Measurements from ENCODE around the gene CYLD.
A peak's percentile ranks its signal among the peaks of the same experiment; 100 is the strongest.

Gene CYLD

DNA sequence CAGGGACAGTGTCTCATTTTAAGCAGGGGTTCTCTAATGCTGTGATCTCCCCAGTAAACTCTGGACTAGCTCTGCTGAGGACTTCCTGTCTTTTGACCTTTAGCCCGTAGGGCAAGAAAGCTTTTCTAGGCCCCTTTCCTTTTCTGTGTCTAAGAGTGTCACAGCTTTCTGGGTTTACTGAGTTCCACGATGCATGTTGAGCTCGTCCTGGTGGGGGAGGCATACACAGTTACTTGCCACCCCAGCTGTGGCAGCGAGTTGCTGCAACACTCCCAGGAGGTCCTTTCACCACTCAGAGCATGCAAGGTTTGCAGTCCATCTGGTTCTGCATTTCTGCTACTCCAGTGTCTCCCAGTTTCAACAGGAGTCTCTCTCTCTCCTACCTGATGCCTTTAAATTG, 24.8 kb upstream of the CYLD start:
- H3K27me3 ChIP-seq (ENCODE audit: insufficient read depth, low read length, poor library complexity) = no peaks in the 10 kb centered on the region
- H3K79me2 ChIP-seq (ENCODE audit: control insufficient read depth, insufficient read depth, low read length) = no peaks in the 10 kb centered on the region
- H3K9ac ChIP-seq (ENCODE audit: low read length) = no peak overlapping the region
- no peak overlapping the region for H4K8ac ChIP-seq (ENCODE audit: low read depth, low read length)
- no peak overlapping the region for H2AK5ac ChIP-seq (ENCODE audit: low read length)
- H3K79me1 ChIP-seq (ENCODE audit: low read length) = no peaks in the 10 kb centered on the region
- no peak overlapping the region for H3K27ac ChIP-seq (ENCODE audit: low read depth, low read length)
- H3K56ac ChIP-seq (ENCODE audit: low read length) = no peak overlapping the region
- H4K5ac ChIP-seq (ENCODE audit: low read length) = no peak overlapping the region
- no peak overlapping the region for H2BK5ac ChIP-seq (ENCODE audit: low read length)
- no peak overlapping the region for H2BK120ac ChIP-seq (ENCODE audit: low read depth, low read length)
- no peak for DNase-seq
- no peak overlapping the region for H3K4ac ChIP-seq (ENCODE audit: low read depth, low read length)
- H3K36me3 ChIP-seq (ENCODE audit: control insufficient read depth, insufficient read depth, low read length) = no peaks in the 10 kb centered on the region
- H2BK15ac ChIP-seq (replicated peaks; ENCODE audit: low read depth) = no peak overlapping the region
- no peak overlapping the region for H3K23ac ChIP-seq (ENCODE audit: low read length)
- H3K18ac ChIP-seq (ENCODE audit: low read length) = no peak overlapping the region
- no CpG with 5 or more reads among the region's 4 CpGs for WGBS (ENCODE audit: extremely low coverage, insufficient coverage, low lambda C conversion rate)
- H3K4me1 ChIP-seq (ENCODE audit: control insufficient read depth, low read depth, low read length) = peaks cover 8% of the 10 kb centered on the region
- no peak overlapping the region for H3K4me2 ChIP-seq (ENCODE audit: low read length)
- no peak overlapping the region for H3K4me3 ChIP-seq (ENCODE audit: low read length)

DNA sequence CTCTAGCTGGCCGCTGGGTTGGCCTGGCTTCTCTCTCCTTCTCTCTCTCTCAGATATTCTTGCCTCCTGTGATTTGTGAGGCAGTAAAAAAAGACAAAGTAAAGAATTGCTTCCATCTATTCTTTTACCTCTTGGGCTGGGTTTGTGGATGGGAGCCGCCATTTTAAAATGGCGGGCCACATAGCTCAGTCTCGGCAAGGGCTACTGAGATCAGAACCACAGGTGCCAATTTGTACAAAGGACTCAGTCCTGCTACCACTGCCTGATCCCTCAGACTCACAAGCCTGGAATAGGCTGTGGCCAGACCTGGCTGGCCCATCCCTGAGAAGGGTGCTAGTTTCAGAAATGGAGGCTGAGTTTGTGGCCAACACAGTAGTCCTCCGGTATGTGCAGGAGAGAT, 24.4 kb upstream of the CYLD start:
- H3K56ac ChIP-seq (ENCODE audit: low read length) = no peak overlapping the region
- H3K4me3 ChIP-seq (ENCODE audit: low read length) = no peak overlapping the region
- no CpG with 5 or more reads among the region's 5 CpGs for WGBS (ENCODE audit: extremely low coverage, insufficient coverage, low lambda C conversion rate)
- peaks cover 6% of the 10 kb centered on the region for H3K4me1 ChIP-seq (ENCODE audit: control insufficient read depth, low read depth, low read length)
- no peaks in the 10 kb centered on the region for H3K36me3 ChIP-seq (ENCODE audit: control insufficient read depth, insufficient read depth, low read length)
- no peak overlapping the region for H3K9ac ChIP-seq (ENCODE audit: low read length)
- H3K18ac ChIP-seq (ENCODE audit: low read length) = no peak overlapping the region
- no peak overlapping the region for H3K27ac ChIP-seq (ENCODE audit: low read depth, low read length)
- no peak overlapping the region for H2AK5ac ChIP-seq (ENCODE audit: low read length)
- no peak for DNase-seq
- no peak overlapping the region for H3K23ac ChIP-seq (ENCODE audit: low read length)
- H2BK15ac ChIP-seq (replicated peaks; ENCODE audit: low read depth) = no peak overlapping the region
- no peaks in the 10 kb centered on the region for H3K27me3 ChIP-seq (ENCODE audit: insufficient read depth, low read length, poor library complexity)
- H2BK5ac ChIP-seq (ENCODE audit: low read length) = no peak overlapping the region
- no peak overlapping the region for H4K8ac ChIP-seq (ENCODE audit: low read depth, low read length)
- H3K4me2 ChIP-seq (ENCODE audit: low read length) = no peak overlapping the region
- H3K4ac ChIP-seq (ENCODE audit: low read depth, low read length) = no peak overlapping the region
- no peaks in the 10 kb centered on the region for H3K79me1 ChIP-seq (ENCODE audit: low read length)
- H3K79me2 ChIP-seq (ENCODE audit: control insufficient read depth, insufficient read depth, low read length) = no peaks in the 10 kb centered on the region
- no peak overlapping the region for H4K5ac ChIP-seq (ENCODE audit: low read length)
- no peak overlapping the region for H2BK120ac ChIP-seq (ENCODE audit: low read depth, low read length)

DNA sequence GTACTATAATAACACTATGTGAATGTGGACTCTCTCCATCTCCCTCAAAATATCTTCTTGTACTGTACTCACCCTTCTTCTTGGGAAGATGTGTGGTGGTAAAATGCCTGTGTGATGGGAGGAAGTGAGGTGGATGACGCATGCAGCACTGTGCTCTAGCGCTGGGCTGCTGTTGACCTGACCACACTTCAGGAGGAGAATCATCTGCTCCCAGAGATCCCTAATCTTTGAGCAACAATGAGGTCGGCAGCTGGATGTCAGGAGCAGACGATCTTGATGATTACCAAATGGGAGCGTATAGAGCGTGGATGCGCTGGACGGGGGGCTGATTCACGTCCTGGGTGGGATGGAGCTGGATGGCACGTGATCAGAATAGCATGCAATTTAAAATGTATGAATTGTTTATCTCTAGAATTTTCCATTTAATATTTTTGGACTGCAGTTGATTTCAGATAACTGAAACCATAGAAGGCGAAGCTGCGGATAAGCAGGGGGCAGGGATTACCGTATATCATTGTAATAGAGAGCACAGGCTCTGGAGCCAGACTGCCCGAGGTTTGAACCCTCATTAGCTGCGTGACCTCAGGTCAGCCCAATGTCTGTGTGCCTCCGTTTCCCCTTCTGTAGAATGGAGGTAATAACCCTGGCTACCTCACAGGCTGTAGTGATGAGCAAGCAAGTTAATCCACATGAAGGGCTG, 23.7 kb upstream of the CYLD start:
- H3K36me3 ChIP-seq (ENCODE audit: control insufficient read depth, insufficient read depth, low read length) = no peaks in the 10 kb centered on the region
- H2BK120ac ChIP-seq (ENCODE audit: low read depth, low read length) = no peak overlapping the region
- H3K18ac ChIP-seq (ENCODE audit: low read length) = no peak overlapping the region
- H3K9ac ChIP-seq (ENCODE audit: low read length) = no peak overlapping the region
- H3K27me3 ChIP-seq (ENCODE audit: insufficient read depth, low read length, poor library complexity) = no peaks in the 10 kb centered on the region
- no peak for DNase-seq
- no peak overlapping the region for H3K27ac ChIP-seq (ENCODE audit: low read depth, low read length)
- H4K8ac ChIP-seq (ENCODE audit: low read depth, low read length) = no peak overlapping the region
- WGBS (ENCODE audit: extremely low coverage, insufficient coverage, low lambda C conversion rate) = no CpG with 5 or more reads among the region's 16 CpGs
- H3K23ac ChIP-seq (ENCODE audit: low read length) = no peak overlapping the region
- no peaks in the 10 kb centered on the region for H3K79me1 ChIP-seq (ENCODE audit: low read length)
- no peak overlapping the region for H3K4ac ChIP-seq (ENCODE audit: low read depth, low read length)
- no peak overlapping the region for H2BK5ac ChIP-seq (ENCODE audit: low read length)
- no peak overlapping the region for H3K4me2 ChIP-seq (ENCODE audit: low read length)
- peaks cover 3% of the 10 kb centered on the region for H3K4me1 ChIP-seq (ENCODE audit: control insufficient read depth, low read depth, low read length)
- no peak overlapping the region for H2BK15ac ChIP-seq (replicated peaks; ENCODE audit: low read depth)
- H2AK5ac ChIP-seq (ENCODE audit: low read length) = no peak overlapping the region
- H3K4me3 ChIP-seq (ENCODE audit: low read length) = no peak overlapping the region
- H3K56ac ChIP-seq (ENCODE audit: low read length) = no peak overlapping the region
- H4K5ac ChIP-seq (ENCODE audit: low read length) = no peak overlapping the region
- no peaks in the 10 kb centered on the region for H3K79me2 ChIP-seq (ENCODE audit: control insufficient read depth, insufficient read depth, low read length)

DNA sequence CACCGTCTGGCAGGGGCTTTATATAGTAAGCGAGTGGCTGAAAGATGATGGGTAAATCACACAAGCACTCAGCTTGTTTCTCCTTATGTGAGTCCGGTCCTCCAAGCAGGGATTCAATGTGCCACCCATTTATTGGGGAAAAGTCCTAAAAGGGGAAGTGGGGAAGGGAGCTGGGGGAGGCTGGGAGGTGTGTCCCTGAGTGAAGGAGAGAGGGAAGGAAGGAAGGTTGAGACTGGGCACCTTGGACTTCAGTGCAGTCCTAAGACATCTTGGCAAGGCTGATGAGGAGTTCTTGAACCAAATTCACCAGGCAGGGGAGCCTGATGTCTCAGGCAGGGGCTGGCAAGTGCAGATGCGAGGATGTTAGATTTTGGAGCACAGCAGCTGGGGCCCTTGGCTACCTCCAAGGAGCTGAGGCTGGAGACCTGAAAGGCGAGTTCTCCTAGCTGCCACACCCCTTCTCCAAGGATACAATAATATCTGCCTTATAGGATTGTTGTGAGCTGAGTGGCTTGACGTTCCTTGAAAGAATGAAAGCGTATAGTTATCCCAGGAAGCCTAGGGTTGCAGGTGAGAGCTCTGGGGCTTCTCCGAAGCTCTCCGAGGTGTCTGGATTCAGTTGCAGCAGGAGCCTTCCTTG, 23.0 kb upstream of the CYLD start:
- Histone ChIP-seq H4K5ac (ENCODE audit: low read length) (no peak overlapping the region), H3K4ac (ENCODE audit: low read depth, low read length) (no peak overlapping the region), H3K4me3 (ENCODE audit: low read length) (no peak overlapping the region), H3K36me3 (ENCODE audit: control insufficient read depth, insufficient read depth, low read length) (no peaks in the 10 kb centered on the region), H2AK5ac (ENCODE audit: low read length) (no peak overlapping the region), H3K56ac (ENCODE audit: low read length) (no peak overlapping the region), H2BK15ac (replicated peaks; ENCODE audit: low read depth) (no peak overlapping the region), H3K4me2 (ENCODE audit: low read length) (no peak overlapping the region), H3K4me1 (ENCODE audit: control insufficient read depth, low read depth, low read length) (no peaks in the 10 kb centered on the region), H3K18ac (ENCODE audit: low read length) (no peak overlapping the region), H2BK5ac (ENCODE audit: low read length) (no peak overlapping the region), H2BK120ac (ENCODE audit: low read depth, low read length) (no peak overlapping the region), H3K9ac (ENCODE audit: low read length) (no peak overlapping the region), H3K27ac (ENCODE audit: low read depth, low read length) (no peak overlapping the region), H3K27me3 (ENCODE audit: insufficient read depth, low read length, poor library complexity) (no peaks in the 10 kb centered on the region), H4K8ac (ENCODE audit: low read depth, low read length) (no peak overlapping the region), H3K79me2 (ENCODE audit: control insufficient read depth, insufficient read depth, low read length) (no peaks in the 10 kb centered on the region), H3K79me1 (ENCODE audit: low read length) (no peaks in the 10 kb centered on the region), H3K23ac (ENCODE audit: low read length) (no peak overlapping the region)
- DNase-seq = no peak
- WGBS (ENCODE audit: extremely low coverage, insufficient coverage, low lambda C conversion rate) = no CpG with 5 or more reads among the region's 9 CpGs

DNA sequence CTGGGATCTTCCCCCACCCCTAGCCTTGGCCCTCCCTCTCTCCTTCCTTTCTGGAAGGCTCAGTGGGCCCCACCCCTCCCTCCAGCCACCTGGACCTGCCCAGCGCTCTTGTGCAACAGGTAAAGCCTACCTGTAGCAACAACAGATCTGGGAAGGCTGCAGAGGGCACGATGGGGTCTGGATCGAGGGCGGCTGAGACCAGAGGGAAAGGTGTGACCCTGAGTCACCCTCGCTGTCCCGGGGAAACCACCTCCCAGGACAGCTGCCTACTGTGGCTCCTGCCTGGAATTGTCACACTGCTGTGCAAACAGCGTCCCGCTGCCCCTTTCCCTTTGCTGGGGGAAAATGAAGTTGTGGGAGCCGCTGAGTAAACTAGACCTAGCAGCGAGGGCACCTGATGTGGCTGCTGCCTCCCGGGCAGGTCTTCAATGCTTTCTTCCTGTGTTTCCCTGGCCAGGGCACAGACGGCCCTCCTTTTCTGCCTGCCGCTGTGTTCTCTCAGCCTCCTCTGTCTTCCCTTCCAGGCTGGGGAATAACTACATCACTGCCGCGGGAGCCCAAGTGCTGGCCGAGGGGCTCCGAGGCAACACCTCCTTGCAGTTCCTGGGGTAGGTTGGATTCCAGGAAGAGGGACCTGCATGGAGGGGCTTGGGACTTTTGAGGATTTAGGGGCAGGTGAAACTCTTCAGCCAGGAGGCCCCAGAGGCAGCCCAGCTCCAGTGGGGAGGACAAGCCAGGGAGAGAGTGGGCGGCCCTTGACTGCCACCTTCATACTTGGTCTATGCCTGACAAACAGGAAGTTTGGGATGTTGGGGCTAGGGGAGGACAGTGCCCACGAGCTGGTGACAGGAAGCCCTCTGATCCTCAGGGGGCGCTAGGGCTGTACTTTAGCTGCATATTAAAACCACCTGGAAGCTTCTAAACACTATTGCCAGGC, 22.2 kb upstream of the CYLD start:
- Histone ChIP-seq H2AK5ac (ENCODE audit: low read length) (no peak overlapping the region), H4K5ac (ENCODE audit: low read length) (no peak overlapping the region), H3K79me1 (ENCODE audit: low read length) (no peaks in the 10 kb centered on the region), H3K27me3 (ENCODE audit: insufficient read depth, low read length, poor library complexity) (no peaks in the 10 kb centered on the region), H3K4me1 (ENCODE audit: control insufficient read depth, low read depth, low read length) (no peaks in the 10 kb centered on the region), H3K27ac (ENCODE audit: low read depth, low read length) (no peak overlapping the region), H3K4me3 (ENCODE audit: low read length) (no peak overlapping the region), H3K79me2 (ENCODE audit: control insufficient read depth, insufficient read depth, low read length) (no peaks in the 10 kb centered on the region), H3K56ac (ENCODE audit: low read length) (peak overlapping the region; percentile 9), H3K23ac (ENCODE audit: low read length) (no peak overlapping the region), H3K36me3 (ENCODE audit: control insufficient read depth, insufficient read depth, low read length) (no peaks in the 10 kb centered on the region), H2BK15ac (replicated peaks; ENCODE audit: low read depth) (no peak overlapping the region), H2BK5ac (ENCODE audit: low read length) (no peak overlapping the region), H3K9ac (ENCODE audit: low read length) (no peak overlapping the region), H3K4ac (ENCODE audit: low read depth, low read length) (peak overlapping the region; percentile 44), H3K4me2 (ENCODE audit: low read length) (no peak overlapping the region), H4K8ac (ENCODE audit: low read depth, low read length) (no peak overlapping the region), H3K18ac (ENCODE audit: low read length) (no peak overlapping the region), H2BK120ac (ENCODE audit: low read depth, low read length) (no peak overlapping the region)
- peak; percentile 70 for DNase-seq
- WGBS (ENCODE audit: extremely low coverage, insufficient coverage, low lambda C conversion rate) = no CpG with 5 or more reads among the region's 20 CpGs

Data from mesendoderm (in vitro differentiated cells).